Activated T-cell treated with anti-CD3 and anti-CD28 coated beads for 24 hours (primary cell): Measurements from ENCODE around the gene THEM4.
"Not testable (repeated sequence)": the region's sequence is repeated elsewhere in the genome, so short reads cannot be mapped to it uniquely, and the experiment has no call there.

ENCODE experiments used
- DNase-seq: peaks from one replicate; pipeline ENCODE4 v3.0.0-alpha.2; 2020; ENCODE audit warnings: low read depth

Gene THEM4

DNA sequence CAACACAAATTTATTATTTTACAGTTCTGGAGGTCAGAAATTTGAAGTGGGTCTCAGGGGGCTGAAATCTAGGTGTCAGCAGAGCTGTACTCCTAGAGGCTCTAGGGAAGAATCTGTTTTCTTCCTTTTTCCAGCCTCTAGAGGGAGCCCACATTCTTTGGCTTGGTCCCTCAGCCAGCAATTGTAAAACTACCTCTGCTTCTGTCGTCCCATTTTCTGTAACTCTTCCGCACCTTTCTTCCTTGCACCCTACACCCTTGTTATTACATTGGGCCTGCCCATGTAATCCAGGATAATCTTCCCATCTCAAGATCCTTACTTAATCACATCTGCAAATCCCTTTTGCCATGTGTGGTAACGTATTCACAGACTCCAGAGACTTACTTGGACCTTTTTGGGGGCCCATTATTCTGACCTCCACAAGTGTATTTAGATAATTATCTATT, 24.8 kb upstream of the THEM4 start:
- DNase-seq = peak; percentile 40

DNA sequence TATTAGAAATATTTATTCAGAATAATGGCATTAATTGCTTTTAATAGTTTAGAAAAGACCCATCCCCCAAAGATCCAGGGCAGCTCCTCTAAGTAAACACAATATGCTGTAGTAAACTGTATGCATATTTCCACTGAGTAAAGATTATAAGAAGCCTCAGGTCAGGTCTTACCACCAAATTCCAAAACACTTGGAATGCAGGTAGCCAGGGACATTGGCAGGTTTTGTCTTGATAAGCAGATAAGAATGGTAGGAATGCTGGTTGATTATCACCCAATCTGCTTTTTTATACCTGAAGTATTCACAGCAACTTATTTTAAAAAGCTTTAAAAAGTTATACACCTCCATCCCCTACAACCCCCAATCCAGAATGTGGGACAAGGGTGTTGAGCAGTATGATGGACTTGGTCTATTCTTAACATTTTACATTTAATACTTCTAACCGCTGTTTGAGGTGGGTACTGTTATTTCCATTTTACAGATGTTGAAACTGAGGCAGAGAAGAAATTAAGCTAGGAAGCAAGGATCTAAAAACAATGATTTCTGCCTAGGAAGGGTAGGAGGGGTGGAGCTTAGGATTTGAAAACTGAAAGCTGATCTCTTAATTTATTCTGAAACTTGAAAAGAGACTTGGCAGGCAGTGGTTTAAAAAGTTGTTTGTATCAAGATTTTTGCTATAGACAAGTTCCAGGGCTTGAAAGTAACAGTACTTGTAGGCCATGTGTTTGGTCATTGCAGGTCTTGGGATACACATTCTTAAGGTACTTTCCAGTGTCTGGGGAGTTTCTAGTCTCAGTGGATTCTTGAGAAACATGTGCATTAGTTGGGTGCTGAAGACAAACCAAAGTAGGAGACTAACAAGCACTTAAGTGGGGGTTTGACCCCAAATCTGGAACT, 15.6 kb upstream of the THEM4 start:
- no peak for DNase-seq

DNA sequence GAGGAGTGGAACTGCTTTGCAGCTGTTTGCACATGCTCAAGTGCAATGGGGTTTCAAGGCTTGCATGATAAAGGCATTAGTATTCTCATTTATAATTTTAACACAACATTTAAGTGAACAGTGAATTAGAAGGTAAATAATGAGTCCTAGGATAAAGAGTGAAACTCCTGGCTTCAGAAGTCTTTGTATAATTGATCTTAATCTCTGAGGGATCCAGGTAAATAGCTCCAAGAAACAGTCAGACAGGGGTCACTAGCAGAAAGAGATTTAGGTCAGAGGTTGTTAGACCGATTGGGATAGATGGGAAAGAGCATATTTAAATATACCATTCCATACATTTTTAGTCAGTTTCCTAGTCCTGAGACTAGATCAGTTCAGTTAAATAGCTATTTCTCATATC, 14.1 kb upstream of the THEM4 start:
- DNase-seq = no peak

DNA sequence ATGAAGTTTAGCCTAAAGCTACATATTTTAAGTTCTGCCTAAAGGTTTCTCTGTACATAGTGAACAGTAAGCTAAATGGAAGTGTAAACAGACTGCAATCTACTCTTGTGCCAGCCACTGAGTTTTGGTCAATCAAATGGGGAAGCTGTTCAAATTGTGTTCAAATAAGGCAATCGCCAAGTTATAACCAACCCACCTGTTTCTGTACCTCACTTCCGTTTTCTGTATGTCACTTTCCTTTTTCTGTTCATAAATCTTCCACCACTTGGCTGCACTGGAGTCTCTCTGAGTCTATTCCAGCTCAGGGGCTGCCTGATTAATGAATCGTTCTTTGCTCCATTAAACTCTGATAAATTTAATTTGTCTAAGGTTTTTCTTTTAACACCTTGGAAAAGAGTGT, 10.8 kb upstream of the THEM4 start:
- no peak for DNase-seq

DNA sequence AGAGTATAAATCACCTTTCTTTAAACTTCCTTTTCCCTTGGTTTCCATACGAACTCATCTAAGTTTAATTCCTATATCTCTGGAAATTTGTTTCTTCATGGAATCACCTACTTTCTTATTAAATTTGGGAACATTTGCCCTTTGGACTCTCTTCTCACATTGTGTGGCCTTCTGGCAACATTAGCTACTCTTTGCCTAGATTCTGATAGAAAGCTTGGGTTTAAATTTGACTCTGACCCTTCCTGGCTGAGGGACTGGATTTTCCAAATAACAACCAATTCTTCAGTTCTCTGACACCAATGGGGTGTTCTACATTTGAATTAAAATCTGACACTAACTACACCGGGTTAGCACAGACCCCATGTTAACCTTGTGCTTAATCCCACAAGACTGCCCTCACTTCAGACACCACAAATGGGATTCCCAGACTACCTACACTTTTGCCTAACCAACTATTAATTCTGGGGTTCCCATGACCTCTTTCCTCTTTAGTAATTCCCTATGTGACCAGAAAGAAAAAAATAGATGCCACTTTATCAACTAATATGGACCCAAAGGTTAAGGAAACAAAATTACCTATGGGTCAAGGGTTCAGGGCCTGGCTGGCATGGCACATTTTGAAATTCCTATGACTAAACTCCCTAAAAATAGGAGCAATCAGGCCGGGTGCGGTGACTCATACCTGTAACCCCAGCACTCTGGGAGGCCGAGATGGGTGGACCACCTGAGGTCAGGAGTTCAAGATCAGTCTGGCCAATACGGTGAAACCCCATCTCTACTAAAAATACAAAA, 9.7 kb upstream of the THEM4 start:
- no peak for DNase-seq

DNA sequence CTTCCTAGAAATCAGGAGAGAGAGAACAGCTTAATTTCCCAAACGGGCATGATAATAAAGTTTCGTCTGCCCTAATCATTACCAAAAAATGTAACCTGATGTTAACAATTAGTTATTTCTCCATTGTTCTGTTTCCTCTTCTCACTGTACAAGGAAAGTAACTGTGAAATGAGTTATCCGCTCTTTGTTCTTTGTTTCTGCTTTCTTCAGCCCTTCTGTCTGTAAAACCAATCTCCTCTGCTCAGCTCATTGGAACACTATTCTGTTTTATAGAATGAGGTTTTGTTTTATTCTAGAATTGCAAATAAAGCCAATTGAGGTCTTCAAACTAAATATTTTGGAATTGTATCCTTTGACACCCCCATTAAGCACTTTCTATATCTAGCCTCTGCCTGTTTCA, 8.8 kb upstream of the THEM4 start:
- DNase-seq = no peak

DNA sequence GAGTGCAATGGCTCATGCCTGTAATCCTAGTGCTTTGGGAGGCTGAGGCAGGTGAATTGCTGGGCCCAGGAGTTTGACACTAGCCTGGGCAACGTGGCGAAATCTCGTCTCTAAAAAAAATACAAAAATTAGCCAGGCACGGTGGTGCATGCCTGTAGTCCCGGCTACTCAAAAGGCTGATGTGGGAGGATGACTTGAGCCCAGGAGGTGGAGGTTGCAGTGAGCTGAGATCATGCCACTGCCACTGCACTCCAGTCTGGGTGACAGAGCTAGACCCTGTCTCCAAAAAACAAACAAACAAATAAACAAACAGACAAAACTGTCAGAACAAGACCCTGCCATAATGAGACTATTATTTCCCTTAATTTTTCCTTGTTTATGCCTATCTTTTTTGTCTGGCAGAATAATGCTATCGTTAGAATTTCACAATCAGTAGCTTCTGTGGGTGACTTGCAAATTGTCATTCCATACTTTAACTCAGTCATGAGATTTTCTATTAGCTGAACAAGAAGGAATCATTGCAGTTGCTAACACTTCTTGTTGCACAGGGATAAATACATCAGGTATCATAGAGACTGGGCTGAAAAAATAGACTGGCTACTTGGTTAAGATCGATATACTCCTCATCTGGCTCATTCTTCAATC, 7.5 kb upstream of the THEM4 start:
- DNase-seq = no peak

DNA sequence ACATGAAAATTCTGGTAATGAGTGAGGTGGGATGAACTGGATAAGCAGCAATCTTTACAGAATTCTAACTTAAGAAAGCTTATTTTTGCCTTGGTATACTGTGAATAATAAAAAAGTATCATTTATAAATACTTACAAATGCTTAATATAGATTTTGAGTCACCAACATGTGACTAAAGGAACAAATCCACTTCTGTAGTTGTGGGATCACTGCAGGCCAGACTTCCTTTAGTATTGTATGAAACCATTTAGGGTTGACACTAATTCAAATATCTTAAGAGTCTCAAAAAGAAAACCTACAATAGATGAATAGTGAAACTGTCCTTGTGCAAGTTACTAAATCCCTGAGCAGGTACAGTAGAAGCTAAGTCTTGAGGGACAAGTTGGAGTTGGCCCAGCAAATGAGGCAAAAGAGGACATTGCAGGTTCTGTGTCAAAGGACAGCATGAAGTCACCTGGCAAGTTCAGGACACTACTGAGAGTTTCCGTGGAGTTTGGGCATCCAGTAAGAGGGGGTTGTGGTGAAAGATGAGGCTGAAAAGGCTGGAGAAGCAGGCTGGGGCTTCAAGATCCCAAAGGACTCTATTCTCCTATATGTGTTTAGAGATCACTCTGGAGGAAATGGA, 5.9 kb upstream of the THEM4 start:
- no peak for DNase-seq

DNA sequence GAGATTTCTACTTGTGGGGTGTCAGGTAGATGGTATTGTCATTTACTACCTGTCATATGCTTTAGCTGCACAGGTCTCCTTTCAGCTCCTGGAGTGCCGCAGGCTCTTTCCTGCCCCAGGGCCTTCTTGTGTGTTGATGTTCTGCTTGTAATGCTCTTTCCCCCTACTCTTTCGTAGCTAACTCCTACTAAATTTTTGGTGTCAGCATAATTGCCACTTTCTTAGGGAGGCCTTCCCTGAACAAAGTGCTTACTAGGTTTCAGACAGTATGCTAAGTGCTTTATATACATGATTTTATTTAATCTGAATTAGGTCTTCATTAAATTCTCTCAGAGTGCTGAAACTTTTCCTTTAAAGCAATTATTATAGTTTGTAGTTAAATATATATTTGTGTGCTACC, 4.8 kb upstream of the THEM4 start:
- no peak for DNase-seq

DNA sequence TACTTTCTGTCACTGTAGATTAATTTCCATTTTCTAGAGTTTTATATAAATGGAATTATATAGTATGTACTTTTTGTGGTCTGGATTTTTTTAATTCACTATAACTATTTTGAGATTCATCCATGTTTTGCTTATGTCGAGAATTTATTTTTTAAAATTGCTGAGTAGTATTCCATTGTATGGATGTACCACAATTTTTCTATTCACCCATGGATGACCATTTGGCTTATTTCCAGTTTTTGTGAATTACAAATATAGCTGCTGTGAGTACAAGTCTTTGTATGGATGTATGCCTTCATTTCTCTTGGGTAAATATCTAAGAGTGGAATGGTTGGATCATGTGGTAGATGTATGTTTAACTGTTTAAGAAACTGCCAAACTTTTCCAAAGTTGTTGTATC, 3.7 kb upstream of the THEM4 start:
- no peak for DNase-seq

DNA sequence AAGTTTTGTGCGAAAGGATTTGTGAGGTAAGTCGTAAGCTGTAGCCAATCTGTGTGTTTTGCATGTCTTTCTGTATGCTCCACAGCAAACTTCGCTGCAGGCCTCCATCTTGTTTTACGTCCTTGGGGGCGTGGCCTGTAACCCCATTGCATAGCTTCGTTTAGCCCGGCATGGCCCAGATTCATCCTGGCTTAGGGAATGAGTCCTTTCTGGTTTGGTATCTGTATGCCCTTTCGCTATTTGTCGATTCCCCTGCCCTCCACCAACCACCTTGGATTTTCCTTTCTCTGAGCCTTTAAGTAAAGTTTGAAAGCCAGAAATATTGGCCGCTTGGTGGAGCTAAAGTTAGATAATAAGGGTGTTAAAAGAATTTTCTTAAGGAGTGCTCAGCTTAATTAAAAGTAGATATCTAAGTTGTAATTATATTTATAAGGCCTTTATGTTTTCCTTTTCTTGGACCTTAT, 1.1 kb downstream of the THEM4 start:
- no peak for DNase-seq

DNA sequence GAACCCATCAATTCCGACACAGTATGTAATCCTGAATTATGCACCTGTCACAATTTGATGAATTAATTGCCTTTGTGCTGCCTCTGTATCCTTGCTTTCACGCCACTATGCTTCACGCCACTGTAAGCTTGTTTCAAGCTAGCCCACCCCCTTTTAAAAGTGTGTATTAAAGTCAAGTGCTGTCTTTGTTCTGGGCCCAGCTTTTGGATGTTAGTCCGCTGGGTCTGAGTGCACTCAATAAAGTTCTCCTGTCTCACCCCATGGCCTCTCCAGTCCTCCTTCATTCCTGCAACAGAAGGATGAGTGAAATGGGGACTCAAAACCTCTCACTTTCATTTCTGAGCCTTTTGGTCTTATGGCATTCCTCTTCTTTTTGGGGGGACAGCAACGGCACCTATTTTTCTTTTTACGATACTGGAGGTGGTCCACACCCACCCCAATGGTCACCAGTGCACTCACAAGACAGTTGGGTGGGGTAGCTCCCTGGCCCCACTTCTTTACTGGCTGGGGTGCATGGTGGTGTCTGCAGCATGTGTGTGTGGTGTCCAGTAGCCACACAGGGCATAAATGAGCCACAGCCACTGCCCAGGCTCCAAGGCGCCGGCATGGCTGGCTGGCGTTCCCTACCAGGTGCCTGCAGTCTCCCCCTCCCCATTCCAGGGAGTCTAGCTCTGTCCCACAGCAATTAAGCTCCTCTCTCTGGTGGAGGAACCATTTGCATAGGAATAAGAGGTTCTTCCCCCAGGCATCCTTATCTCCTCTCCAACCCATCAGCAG, 1.8 kb downstream of the THEM4 start:
- no peak for DNase-seq

DNA sequence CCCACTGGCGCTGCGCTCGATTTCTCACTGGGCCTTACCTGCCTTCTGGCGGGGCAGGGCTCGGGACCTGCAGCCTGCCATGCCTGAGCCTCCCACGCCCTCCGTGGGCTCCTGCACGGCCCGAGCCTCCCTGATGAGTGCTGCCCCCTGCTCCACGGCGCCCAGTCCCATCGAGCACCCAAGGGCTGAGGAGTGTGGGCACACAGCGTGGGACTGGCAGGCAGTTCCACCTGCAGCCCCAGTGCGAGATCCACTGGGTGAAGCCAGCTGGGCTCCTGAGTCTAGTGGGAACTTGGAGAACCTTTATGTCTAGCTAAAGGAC, 3.0 kb downstream of the THEM4 start:
- DNase-seq = not testable (repeated sequence)

DNA sequence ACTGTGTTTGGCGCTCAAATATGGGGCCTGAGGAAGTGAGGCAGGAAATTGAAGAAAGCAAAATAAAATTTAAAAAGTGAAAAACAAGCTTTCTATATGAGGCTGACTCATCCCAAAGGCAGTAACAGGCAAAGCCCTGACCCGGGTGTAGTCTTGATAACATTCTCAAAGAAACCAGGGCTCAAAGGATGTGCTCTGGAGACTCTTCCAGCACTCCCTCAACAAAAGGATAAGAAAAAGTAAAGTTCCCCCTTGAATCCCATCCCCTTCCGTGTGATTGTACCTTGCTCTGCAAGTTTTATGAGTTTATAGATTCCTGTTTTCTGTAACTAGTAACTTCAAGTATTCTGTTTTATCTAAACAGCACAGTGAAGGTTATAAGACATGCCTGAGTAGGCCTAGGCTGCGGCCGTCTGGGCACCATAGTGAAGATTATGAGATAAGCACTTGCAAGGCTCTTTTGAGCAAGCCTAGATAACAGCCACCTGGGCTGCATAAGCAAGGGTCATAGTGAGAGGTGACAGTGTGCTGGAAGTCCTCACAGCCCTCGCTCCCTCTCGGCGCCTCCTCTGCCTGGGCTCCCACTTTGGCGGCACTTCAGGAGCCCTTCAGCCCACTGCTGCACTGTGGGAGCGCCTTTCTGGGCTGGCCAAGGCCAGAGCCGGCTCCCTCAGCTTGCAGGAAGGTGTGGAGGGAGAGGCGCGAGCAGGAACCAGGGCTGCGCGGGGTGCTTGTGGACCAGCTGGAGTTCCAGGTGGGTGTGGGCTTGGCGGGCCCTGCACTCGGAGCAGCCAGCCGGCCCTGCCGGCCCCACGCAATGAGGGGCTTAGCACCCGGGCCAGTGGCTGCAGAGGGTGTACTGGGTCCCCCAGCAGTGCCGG, 3.6 kb downstream of the THEM4 start:
- not testable (repeated sequence) for DNase-seq

DNA sequence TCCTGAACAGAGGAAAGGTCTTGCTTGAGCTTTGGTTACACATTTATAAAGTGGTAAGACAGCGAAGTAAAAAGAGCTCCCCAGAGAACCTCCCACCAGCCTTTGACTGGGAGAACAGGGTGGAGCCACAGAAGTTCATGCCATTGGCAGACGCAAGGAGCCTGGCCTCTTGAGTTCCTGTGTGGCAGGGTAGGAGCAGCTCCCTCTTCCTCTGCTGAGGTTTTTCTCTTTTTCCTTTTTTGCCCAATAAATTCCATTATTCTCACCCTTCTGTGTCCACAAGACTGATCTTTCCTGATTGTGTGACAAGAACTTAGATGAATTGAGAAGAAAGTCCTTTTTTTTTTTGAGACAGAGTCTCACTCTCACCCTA, 4.3 kb downstream of the THEM4 start:
- peak; percentile 50 for DNase-seq

DNA sequence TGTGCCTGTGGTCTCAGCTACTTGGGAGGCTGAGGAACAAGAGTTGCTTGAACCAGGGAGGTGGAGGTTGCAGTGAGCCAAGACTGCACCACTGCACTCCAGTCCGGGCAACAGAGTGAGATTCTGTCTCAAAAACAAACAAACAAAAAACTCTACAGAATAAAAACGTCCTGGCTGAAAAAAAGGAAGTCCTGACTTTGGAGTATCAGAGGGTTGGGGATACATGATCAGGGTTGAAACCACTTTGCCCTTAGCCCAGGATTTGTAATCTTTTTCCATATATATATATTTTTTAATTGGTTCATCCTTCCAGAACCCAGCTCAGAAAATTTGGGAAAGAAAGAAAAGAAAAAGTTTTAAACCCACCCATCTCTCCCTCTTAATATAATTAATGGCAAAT, 6.5 kb downstream of the THEM4 start:
- DNase-seq = no peak

DNA sequence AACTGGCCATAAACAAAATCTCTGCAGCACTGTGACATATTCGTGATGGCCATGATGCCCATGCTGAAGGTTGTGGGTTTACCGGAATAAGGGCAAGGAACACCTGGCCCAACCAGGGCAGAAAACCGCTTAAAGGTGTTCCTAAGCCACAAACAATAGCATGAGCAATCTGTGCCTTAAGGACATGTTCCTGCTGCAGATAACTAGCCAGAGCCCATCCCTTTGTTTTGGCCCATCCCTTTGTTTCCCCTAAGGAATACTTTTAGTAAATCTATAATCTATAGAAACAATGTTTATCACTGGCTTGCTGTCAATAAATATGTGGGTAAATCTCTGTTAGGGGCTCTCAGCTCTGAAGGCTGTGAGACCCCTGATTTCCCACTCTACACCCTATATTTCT, 8.5 kb downstream of the THEM4 start:
- DNase-seq = not testable (repeated sequence)

DNA sequence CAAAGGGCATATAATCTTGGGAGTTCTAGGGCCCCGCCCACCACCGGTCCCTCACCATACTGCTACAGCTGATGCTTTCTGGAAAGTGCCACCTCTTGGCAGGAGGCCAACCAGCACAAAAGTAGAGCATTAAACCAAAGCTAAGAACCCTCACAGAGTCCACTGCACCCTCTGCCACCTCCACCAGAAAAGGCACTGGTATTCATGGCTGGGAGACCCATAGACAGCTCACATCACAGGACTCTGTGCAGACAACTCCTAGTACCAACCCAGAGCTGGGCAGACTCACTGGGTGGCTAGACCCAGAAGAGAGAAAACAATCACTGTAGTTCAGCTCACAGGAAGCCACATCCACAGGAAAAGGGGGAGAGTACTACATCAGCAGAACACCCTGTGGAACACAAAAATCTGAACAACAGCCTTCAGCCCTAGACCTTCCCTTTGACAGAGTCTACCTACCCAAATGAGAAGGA, 10.8 kb downstream of the THEM4 start:
- peak; percentile 20 for DNase-seq

DNA sequence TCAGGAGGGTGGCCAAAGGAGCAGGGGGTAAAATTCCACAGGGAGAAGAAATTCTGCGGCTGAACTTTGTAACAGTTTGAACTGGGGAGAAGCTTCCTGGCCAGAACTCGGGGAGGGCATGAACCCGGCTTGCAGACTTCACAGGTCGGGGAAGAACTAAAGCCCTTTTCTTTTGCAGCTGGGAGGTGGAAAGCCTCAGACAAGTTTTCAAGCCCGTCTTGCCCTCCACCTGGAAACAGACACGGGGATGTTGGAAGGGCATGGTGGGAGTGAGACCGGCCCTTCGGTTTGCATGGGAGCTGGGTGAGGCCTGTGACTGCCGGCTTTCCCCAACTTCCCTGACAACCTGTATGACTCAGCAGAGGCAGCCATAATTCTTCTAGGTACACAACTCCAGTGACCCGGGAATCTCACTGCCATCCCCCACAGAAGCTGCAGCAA, 11.3 kb downstream of the THEM4 start:
- no peak for DNase-seq

DNA sequence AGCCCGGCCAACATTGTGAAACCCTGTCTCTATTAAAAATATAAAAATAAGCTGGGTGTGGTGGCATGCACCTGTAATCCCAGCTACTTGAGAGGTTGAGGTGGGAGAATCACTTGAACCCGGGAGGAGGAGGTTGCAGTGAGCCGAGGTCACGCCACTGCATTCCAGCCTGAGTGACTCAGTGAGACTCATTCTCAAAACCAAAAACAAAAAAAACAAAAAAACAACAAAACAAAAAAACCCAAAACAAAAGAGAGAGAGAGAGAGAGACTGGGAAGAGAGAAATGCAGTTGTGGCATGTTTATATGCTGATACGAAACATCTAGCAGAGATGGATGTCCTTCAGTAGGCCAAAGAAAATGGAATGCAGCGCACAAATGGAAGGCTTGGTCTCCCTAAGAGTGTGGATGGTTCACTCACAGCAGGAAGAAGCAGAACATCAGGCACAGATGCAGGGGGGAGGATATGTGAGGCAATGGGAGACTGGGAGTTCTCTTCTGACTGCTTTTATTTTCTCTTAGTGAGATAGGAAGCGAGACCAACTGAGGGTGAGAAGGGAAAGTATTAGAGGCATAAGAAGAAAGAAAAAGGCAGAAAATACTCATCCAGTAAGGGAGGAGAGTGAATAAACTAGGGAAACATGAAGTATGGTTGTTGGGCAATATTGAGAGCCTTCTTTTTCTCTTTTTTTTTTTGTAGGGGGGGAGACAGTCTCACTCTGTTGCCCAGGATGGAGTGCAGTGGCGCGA, 16.0 kb downstream of the THEM4 start:
- no peak for DNase-seq
